Measurements from ENCODE around the gene MID1IP1.

Gene MID1IP1

DNA sequence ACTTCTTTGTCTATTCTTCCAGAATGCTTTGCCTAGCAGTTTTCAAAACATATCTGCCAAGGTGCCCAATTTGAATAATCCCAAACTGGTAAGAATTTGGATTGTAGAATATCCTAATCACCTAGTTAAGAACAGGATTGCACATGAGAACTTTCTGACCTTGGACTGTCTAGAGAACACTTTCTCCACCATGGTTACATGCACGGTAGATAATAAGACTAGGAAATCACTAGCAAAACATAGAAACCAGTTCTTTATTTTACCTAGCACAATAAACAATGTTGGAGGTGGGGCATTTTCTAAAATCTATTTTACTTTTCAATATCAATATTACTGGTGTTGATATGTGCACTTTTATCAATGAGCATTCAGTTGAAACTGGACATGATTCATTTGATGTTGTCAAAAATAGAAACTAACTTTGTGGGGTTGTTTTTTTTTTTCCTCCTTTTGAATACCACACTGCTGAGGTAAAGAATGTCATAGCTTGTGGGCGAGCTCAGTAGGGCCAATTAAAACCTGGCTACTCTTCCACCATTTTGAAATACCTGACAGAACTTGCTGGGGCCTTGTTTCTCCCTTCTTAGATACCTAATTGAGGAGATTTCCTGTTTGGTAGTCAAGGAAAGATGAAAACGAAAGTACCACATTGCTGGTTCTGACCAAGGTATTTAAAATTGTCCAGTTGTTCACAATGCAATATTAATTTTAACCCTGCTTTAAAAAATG, 10.4 kb downstream of the MID1IP1 start:
- DNase-seq (ENCODE audit: low read depth in 2 of 2) = no peak

DNA sequence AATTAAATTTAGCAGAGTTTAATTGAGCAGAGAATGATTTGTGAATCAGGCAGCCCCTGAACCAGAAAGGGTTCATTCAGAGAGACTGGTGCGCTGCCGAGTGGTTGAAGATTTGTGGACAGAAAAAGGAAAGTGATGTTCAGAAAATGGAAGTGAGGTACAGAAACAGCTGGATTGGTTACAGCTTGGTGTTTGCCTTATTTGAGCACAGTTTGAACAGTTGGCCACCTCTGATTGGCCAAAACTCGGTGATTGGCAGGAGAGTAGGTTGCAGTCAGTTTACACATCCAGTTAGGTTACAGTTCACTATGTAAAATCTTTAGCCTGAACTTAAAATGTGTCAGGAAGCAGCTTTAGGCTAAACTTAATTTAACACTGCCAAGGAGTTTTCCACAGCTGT, 14.9 kb downstream of the MID1IP1 start:
- DNase-seq (ENCODE audit: low read depth in 2 of 2) = peak; percentile 5 to 9

DNA sequence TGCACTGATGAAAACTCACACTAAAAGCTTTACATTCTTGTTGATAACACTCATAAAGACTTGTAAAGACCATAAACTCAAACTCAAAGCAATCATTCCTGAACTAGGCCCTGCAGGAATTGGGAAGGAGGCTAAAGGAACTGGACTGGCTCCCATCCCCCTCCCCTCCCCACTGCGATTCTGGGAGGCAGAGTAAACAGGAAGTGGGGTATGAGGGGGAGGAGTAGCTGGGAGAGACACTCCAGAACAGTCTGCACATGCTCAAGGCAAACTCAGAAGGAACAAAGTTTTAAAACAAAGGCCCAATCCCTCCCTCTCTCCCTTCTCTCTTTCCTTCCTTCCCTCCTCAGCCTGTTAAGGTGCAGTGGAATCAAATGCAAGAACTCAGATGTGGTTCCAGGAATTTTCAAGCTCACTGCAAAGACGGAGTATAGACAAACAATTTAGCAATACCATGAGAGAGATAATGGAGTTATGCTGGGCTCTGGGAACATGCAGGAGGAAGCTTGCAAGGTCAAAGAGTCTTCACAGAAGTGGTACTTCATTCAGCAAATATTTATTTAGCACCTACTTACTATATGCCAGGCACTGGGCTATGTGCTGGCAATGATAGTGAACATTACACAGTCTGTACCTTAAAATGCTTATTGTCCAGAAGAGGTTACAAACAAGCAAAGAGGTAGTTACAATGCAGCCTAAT, 15.9 kb downstream of the MID1IP1 start:
- no peak for DNase-seq (ENCODE audit: low read depth in 2 of 2)

DNA sequence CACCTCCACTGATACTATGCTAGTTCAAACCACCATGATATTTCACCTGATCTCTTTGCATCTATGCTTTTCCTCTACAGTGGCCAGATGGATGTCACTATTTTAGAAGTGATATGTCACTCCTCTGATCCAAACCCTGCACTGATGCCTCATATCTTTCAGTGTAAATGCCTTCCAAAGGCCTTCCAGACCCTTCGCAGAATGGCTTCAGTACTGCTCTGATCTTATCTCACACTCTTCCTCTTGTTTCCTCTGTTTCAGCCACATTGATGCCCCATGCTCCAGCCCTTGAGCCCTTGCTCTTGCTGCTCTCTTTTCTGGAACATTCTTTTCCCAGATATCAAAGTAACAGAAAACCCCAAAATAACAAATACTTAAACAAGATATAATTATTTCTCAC, 17.9 kb downstream of the MID1IP1 start:
- DNase-seq (ENCODE audit: low read depth in 2 of 2) = no peak

DNA sequence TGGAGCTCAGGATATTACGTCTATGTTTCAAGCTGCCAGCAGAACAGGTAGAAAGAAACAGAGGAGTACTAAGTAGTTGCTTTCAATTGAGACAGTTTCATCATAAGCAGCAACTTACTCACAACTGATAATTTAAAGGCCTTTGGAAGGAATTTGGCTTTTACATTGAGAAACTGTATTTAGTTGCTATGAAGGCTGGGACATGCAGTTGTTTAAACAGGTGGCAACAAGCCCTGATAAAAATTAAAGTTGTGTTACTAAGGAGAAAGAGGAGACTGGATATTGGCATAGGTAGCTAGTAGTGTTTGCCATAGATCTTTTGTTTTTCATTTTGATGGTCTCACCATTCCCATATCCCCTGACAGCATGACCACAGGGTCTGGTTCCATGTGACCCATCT, 18.4 kb downstream of the MID1IP1 start:
- DNase-seq (ENCODE audit: low read depth in 2 of 2) = no peak

DNA sequence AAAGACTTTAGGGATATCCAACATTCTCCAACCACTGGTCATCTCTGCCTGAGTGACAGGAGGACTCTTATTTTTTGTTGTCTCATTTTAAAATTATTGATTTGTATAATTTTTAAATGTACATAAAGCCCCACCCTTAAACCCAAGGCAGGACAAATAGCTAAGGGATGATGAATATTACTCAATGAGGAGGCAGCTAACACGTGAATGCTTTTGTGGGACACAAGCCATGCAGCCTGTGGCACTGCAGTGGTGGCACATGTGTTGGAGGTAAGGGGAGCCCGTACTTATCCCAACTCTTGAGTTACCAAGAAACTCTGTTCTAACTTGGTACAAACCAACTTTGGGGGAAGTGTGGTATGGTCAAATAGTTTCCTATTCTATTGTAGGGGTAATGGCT, 19.5 kb downstream of the MID1IP1 start:
- DNase-seq (ENCODE audit: low read depth in 2 of 2) = no peak

DNA sequence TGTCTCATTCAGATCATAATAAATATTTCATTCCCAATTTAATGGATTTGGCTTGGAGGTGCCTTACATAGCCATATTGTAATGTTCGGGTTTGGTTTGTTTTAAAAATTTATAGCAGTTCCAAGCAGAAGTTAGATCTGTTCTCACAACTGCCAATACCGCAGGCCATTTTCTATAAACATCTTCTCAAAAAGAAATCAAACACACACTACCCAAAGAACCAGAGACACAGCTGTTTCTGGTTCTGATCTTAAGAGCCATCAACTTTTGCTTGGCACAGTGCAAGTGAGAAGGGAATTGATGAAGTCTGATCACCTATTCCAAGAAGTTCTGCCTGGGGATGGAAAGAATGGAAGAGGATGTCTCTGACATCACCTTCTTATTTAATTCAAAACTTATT, 22.9 kb downstream of the MID1IP1 start:
- DNase-seq (ENCODE audit: low read depth in 2 of 2) = no peak

DNA sequence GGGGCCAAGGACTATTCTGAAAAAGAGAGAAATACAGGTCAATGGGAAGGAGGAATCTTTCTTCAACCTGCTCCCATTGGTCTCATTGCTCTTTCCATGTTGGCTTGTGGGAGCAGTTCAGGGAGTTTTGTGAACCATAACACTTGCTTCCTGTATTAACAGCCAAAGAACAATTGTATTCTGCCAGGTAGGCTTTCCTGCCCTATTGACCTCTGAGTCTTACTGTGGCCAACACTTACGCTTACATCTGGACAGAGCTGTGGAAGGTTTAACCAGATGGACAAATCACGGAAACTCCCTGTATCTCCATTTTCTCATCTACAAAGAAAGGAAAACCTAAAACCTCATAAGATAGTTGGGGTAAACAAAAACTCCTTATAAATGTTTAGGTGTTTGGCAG, 30.7 kb downstream of the MID1IP1 start:
- no peak for DNase-seq (ENCODE audit: low read depth in 2 of 2)

DNA sequence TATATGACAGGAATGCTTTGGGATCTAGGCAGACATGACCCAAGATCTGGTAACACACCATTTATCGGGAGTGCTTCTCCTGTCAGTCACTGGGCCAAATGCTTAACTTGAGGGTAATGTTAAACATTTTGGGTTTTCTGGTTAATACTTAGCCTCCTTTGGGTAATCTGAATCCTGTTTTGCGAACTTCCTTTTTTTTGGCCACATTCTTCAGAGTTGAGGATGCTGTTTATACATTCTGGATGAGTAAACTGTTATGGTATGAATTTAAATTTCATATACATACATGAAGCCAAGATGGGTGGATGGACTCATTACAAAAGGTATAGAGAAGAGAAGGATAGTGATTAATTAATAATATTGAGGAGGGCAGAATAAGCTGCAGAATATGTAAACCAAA, 36.1 kb downstream of the MID1IP1 start:
- DNase-seq (ENCODE audit: low read depth in 2 of 2) = no peak

DNA sequence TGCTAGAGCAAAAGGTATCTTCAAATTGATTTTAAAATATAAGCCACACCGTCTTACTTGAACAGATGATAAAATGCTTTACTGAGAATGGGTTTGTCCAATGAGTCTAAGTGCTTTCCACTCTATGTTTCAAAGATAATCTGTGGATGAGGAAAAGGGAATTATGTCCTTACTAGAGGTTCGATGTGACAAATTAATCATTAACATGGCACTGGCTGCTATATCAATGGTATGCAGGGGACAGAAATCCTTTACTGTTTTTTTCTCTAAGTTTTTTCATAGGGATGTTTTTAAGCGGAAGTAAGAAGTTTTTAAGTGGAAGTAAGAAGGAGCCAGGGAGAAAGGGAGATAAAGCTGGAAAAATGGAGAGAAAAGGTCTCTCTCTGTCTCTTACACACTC, 38.0 kb downstream of the MID1IP1 start:
- no peak for DNase-seq (ENCODE audit: low read depth in 2 of 2)

DNA sequence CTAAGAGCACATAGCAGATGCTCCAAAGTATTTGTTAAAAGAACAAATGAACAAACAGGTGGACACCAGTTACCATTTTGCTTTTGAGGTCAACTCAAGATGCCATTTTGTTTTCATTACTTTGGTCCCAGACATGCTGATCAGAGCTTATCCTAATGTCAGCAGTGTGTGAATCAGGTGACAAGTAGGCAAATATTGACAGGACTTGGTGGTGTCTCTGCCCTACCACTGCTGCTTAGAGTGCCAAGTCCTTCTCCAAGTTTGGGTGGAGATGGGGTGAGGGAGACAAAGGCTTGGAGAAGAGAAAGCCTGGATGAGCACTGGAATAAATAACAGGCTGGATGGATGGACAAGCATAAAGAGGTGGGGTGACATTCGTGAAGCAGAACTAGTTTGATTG, 38.7 kb downstream of the MID1IP1 start:
- DNase-seq (ENCODE audit: low read depth in 2 of 2) = no peak

DNA sequence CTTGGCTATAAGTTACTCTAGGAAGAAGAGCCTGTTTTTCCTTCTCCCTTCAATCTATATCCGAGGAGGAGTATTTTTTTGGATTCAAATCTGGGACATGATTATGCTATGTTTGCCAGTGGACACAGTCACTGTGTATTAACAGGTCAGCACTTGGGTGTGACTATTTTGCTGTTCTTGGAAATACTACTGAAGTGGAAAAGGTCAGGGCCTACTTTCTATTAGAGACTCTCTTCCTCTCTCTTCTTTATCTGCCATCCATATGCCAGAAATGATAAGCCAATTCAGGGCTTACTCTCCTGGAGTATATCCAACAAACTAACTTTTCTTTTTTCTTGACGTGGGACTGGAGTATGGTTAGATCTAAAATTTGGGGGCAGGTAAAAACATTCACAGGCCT, 40.5 kb downstream of the MID1IP1 start:
- no peak for DNase-seq (ENCODE audit: low read depth in 2 of 2)

DNA sequence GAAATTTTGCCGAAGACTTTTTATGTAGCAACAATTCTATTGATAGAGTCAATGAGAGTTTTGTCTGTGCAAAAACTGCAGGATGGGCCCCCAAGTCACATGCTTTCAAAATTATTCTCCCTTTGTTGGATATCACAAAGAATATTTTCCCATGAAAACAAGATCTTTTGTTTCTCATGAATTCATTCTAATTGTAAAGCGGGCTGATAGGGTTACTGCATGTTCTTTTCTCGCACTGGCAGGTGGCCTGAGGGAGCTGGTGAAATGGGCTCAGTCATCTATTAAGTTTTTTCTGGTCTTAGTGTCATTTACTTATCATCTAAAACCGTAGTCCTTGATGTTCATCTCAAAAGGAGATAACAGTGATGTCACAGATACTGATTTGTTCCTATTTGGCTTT, 44.2 kb downstream of the MID1IP1 start:
- no peak for DNase-seq (ENCODE audit: low read depth in 2 of 2)

DNA sequence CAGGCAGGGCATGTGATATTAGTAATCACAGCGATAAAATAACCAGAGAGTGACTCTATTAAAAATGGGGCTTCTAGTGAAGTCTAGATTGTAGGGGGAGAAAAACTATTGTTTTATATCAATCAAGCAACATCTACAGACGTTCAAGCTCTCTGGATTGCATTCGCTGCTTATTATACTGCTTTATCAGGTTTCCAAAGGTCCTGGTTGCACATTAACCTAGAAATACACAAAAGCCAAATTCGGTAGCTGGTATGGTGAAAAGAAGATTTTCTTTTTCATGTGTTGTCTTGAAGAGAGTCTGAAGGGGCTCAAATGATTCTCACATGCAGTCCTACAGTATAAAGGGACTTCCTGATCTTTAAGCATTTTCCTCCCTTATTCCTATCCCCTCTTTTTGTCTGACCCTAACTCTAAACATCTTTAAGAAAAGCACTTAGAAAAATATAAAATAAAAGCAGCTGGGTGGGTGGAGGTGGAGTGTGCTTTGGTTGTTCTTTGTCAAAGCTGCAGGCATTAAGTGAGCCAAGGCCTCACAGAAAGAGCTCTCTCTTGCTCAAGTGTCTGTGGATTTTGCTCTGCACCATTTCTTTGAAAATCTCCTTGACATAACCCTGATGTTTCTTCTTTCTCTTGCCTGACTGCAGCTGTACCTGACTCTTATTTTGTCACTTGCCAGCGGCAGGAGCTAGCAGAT, 46.1 kb downstream of the MID1IP1 start:
- no peak for DNase-seq (ENCODE audit: low read depth in 2 of 2)

DNA sequence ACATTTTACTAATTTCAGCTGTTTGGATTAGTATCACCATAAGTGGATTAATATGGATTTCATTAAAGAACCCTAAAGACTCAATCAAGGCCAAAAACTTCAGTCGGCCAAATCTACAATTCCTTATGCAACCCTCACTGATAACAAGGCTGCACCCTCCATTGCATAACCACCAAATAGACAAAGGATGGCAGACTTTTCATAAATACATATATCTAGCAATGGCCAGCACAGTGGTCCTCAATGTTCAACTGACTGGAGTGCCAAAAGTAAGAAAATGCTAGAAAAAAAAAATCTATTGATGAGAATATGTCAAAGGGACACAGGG, 46.6 kb downstream of the MID1IP1 start:
- DNase-seq (ENCODE audit: low read depth in 2 of 2) = no peak

DNA sequence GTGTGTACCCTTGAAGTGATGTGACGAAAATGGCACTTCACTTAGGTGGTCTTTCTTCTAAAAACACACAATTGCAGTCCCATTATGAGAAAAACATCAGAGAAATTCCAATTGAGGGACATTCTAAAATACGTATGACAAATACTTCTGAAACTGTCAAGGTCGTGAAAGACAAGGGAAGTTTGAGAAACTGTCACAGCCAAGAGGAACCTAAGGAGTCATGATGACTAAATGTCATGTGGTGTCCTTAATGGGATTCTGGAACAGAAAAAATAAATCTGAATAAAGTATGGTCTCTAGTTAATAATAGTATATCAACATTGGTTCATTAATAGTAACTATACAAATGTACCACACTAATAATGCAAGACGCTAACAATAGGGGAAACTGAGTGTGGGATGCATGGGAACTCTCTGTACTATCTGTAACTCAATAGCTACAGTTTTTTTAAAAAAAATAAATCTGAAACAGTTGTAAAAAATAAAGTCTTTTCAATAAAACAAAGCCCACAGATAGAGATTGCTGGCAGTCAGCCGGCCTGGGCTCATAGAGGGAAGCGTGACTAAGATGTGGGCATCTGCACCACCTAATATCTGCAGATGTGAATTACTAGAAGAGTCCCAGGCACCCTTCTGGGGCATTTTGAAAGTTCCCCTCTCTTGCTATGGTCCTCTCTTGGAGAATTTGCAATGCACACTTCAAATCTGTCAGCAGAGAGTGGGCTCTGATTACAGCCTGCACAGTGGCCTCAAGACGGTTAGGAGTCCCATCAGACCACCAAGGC, 47.6 kb downstream of the MID1IP1 start:
- no peak for DNase-seq (ENCODE audit: low read depth in 2 of 2)

DNA sequence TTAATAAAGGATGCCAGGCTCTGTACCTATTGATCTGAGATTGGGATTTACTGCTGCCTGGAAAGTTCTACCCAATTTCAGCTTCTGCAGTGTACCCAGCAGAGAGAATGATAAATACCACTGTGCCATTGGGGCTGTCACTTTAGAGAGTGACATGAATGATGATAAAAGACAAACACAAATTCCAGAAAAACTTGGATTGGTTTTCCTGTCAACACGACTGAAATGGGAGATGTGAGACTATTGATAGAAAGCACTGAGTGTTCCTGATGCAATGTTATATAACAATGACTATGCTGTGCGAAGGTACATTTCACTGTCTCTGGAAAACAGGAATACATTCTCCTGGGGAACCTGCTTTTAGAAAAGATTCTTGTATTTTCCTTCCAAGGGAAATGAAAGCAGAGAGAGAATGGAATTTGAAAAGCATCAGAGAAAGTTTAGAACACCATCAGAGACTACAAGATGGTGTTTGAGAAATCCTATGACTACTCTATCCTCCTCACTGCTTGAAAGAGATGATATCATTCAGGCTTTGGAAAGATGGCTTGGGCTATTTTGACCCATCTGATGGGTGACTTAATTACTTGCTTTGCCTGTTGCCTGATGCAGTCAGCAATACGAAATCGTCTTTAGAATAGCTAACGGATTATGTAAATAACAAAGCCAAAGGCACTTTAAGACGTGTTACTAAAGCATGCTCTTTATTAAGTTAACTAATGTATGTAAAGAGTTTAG, 49.7 kb downstream of the MID1IP1 start:
- no peak for DNase-seq (ENCODE audit: low read depth in 2 of 2)

DNA sequence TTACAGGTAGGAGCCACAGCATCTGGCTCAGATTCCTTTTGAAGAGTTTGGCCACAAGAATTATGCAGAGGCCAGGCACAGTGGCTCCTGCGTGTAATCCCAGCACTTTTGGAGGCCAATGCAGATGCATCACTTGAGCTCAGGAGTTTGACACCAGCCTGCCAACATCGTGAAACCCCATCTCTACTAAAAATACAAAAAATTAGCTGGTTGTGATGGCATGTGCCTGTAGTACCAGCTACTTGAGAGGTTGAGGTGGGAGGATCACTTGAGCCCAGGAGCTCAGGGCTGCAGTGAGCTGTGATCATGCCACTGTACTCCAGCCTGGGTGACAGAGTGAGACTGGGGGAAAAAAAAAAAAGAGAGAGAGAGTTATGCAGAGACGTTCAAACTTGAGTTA, 53.0 kb downstream of the MID1IP1 start:
- no peak for DNase-seq (ENCODE audit: low read depth in 2 of 2)
